SH-SY5Y (cell line): ENCODE results near the gene ATP8B2.

Experiments used
- GATA2 ChIP-seq: IDR thresholded peaks from 2 replicates; pipeline ENCODE4 v1.6.1; 2011; ENCODE audit warnings: mild to moderate bottlenecking, low read depth, low read length
- GATA3 ChIP-seq: IDR thresholded peaks from 2 replicates; pipeline ENCODE4 v1.6.1; 2011; ENCODE audit warnings: low read depth, mild to moderate bottlenecking, low read length, moderate library complexity

- TF ChIP-seq GATA2, result no peak
- no peak for TF ChIP-seq GATA3
Observed at GRCh38 chr1:154386643-154387352, 61.5 kb downstream of the ATP8B2 start.
